ENCODE measurements around the gene TRPM5. TPM values are rescaled to one million over a fixed set of nuclear protein-coding genes. Genes with fewer than 3 reads are reported as not detected.

Gene TRPM5
- total RNA-seq, 1 donor from 2014 or later, result 0.09 TPM

DNA sequence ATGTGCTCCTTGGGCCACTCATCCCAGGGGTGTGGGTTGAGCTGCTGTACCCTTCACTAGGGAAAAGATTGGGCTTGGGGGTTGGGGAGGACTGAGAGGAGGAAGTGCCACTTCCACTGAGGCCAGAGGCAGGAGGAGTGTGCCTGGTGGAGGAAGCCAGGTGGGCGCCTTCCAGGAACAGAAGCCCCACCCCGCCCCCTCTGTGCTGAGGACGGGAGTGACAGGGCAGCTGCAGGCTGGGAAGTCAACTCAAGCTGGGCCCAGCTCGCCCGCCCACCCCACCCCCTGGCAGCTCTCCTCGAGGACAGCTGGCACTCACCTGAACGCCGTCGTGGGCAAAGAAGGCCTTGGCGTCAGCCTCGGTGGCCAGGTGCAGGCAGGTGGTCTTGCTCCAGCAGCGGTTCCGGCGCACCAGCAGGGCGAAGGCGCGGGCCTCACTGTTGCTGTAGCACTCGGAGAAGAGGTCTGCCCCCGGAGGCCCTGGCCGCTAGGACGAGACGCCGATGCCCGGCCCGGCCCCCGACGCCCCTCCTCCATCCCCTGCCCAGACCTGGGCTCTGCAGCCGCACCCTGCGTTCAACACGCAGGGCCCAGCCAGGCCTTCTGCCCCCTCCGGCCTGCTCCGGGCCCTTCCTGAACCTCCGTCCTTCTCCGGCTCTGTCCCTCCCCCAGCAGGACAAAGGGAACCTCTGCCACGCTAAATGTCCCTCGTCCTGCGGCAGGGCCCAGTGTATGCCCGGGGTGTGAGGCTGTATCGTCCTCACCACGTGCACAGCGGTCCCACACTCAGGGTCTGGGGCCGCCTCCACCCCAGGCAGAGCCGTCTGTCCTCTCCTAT lies 30.4 kb downstream of the TRPM5 start:
- H3K9me3 Mint-ChIP-seq, result no peaks in the 10 kb centered on the region
- no peak overlapping the region for H3K4me3 Mint-ChIP-seq
- H3K4me1 Mint-ChIP-seq, result no peaks in the 10 kb centered on the region
- TF ChIP-seq CTCF (conservative IDR thresholded peaks at IDR 0.05), result no peak
- DNase-seq (ENCODE audit: low read depth, low spot score), result no peak
- no peaks in the 10 kb centered on the region for H3K36me3 Mint-ChIP-seq (ENCODE audit: low read depth)
- no peaks in the 10 kb centered on the region for H3K27me3 Mint-ChIP-seq (ENCODE audit: low read depth)
- no peak overlapping the region for H3K27ac Mint-ChIP-seq (ENCODE audit: unreplicated experiment)

GRCh38 chr11:2412323-2412722 lies 32.0 kb downstream of the TRPM5 start:
- H3K27ac Mint-ChIP-seq (ENCODE audit: unreplicated experiment), result peak overlapping the region; percentile 12
- no peaks in the 10 kb centered on the region for H3K36me3 Mint-ChIP-seq (ENCODE audit: low read depth)
- no peaks in the 10 kb centered on the region for H3K9me3 Mint-ChIP-seq
- DNase-seq (ENCODE audit: low read depth, low spot score), result no peak
- TF ChIP-seq CTCF (conservative IDR thresholded peaks at IDR 0.05), result no peak
- no peaks in the 10 kb centered on the region for H3K27me3 Mint-ChIP-seq (ENCODE audit: low read depth)
- H3K4me1 Mint-ChIP-seq, result no peaks in the 10 kb centered on the region
- no peak overlapping the region for H3K4me3 Mint-ChIP-seq

GRCh38 chr11:2411446-2412305 lies 32.6 kb downstream of the TRPM5 start:
- H3K4me3 Mint-ChIP-seq, result no peak overlapping the region
- TF ChIP-seq CTCF (conservative IDR thresholded peaks at IDR 0.05), result no peak
- H3K27ac Mint-ChIP-seq (ENCODE audit: unreplicated experiment), result no peak overlapping the region
- no peaks in the 10 kb centered on the region for H3K36me3 Mint-ChIP-seq (ENCODE audit: low read depth)
- H3K27me3 Mint-ChIP-seq (ENCODE audit: low read depth), result no peaks in the 10 kb centered on the region
- no peaks in the 10 kb centered on the region for H3K9me3 Mint-ChIP-seq
- H3K4me1 Mint-ChIP-seq, result no peaks in the 10 kb centered on the region
- no peak for DNase-seq (ENCODE audit: low read depth, low spot score)

GRCh38 chr11:2410616-2411015 lies 33.7 kb downstream of the TRPM5 start:
- Mint-ChIP-seq H3K27ac (ENCODE audit: unreplicated experiment) (no peak overlapping the region), H3K9me3 (no peaks in the 10 kb centered on the region), H3K27me3 (ENCODE audit: low read depth) (no peaks in the 10 kb centered on the region), H3K36me3 (ENCODE audit: low read depth) (no peaks in the 10 kb centered on the region), H3K4me3 (no peak overlapping the region), H3K4me1 (no peaks in the 10 kb centered on the region)
- no peak for DNase-seq (ENCODE audit: low read depth, low spot score)
- TF ChIP-seq CTCF (conservative IDR thresholded peaks at IDR 0.05), result no peak

- no peaks in the 10 kb centered on the region for H3K9me3 Mint-ChIP-seq
- DNase-seq (ENCODE audit: low read depth, low spot score), result no peak
- no peaks in the 10 kb centered on the region for H3K4me1 Mint-ChIP-seq
- no peak for TF ChIP-seq CTCF (conservative IDR thresholded peaks at IDR 0.05)
- no peaks in the 10 kb centered on the region for H3K27me3 Mint-ChIP-seq (ENCODE audit: low read depth)
- H3K27ac Mint-ChIP-seq (ENCODE audit: unreplicated experiment), result no peak overlapping the region
- H3K4me3 Mint-ChIP-seq, result no peak overlapping the region
- no peaks in the 10 kb centered on the region for H3K36me3 Mint-ChIP-seq (ENCODE audit: low read depth)
Measured at GRCh38 chr11:2409611-2410468, 34.5 kb downstream of the TRPM5 start.

Data from neural crest cell (in vitro differentiated cells).